Skeletal muscle tissue (tissue), 4 donors: ENCODE results near the gene OPTC. TPM values are rescaled to one million over a fixed set of nuclear protein-coding genes. Genes with fewer than 3 reads are reported as not detected.

Source experiments
- H3K27ac ChIP-seq: one replicate; pipeline ENCODE4 v1.7.0; 2013; ENCODE audit warnings: mild to moderate bottlenecking, low read depth, low read length, inconsistent platforms
- H3K27me3 ChIP-seq, 3 donors: one replicate each; pipeline ENCODE4 v1.7.0; 2013; ENCODE audit warnings: low read length in 3 of 3; ENCODE audit not compliant: control insufficient read depth in 3 of 3, insufficient read depth in 3 of 3
- H3K36me3 ChIP-seq, 3 donors: one replicate each; pipeline ENCODE4 v1.7.0; 2013; ENCODE audit warnings: low read length in 3 of 3; ENCODE audit not compliant: control insufficient read depth in 3 of 3, insufficient read depth in 3 of 3
- H3K4me1 ChIP-seq, 3 donors: one replicate each; pipeline ENCODE4 v1.7.0; 2013; ENCODE audit warnings: low read length in 3 of 3, mild to moderate bottlenecking in 3 of 3; ENCODE audit not compliant: control insufficient read depth in 3 of 3, insufficient read depth in 3 of 3
- H3K4me3 ChIP-seq, 3 donors: one replicate each; pipeline ENCODE4 v1.7.0; 2013; ENCODE audit warnings: low read length in 3 of 3
- H3K9ac ChIP-seq, 3 donors: one replicate each; pipeline ENCODE4 v1.7.0; 2013; ENCODE audit warnings: low read length in 3 of 3, mild to moderate bottlenecking in 3 of 3, moderate library complexity in 2 of 3, low read depth in 1 of 3
- H3K9me3 ChIP-seq, 3 donors: one replicate each; pipeline ENCODE4 v1.7.0; 2013; ENCODE audit warnings: low read length in 3 of 3; ENCODE audit not compliant: control insufficient read depth in 3 of 3
- total RNA-seq: library from RNA; depleted of rRNA; stranded (reverse); fragments of >200 nt; gene quantifications from one replicate; pipeline ENCODE4 v1.2.3, GENCODE V29; 2014
- donor health status: Osteomylitis.

Gene OPTC
- total RNA-seq, 1 donor from 2014 or later: not detected

- Histone ChIP-seq H3K27ac (no peak overlapping the region), H3K9me3 (no peaks in the 10 kb centered on the region), H3K27me3 (peaks cover 0 to 6% (median 3%) of the 10 kb centered on the region in 3 donors), H3K4me3 (no peak overlapping the region), H3K4me1 (peaks cover 13 to 21% (median 15%) of the 10 kb centered on the region in 3 donors), H3K9ac (peak overlapping the region in 1 of 3 donors; percentile 11), H3K36me3 (peaks cover 0 to 5% (median 2%) of the 10 kb centered on the region in 3 donors)
Measured at GRCh38 chr1:203481196-203481595, 12.8 kb upstream of the OPTC start.

GRCh38 chr1:203486618-203487370 lies 7.2 kb upstream of the OPTC start:
- Histone ChIP-seq H3K27ac (peak overlapping the region; percentile 72), H3K27me3 (no peaks in the 10 kb centered on the region), H3K4me1 (peaks cover 11 to 16% (median 15%) of the 10 kb centered on the region in 3 donors), H3K9ac (peak overlapping the region; percentile 32 to 69 (median 65)), H3K4me3 (peak overlapping the region in 2 of 3 donors; percentile 60 to 70), H3K36me3 (peaks cover 0 to 5% (median 3%) of the 10 kb centered on the region in 3 donors), H3K9me3 (no peaks in the 10 kb centered on the region)

- H3K27ac ChIP-seq: no peak overlapping the region
- no peaks in the 10 kb centered on the region for H3K9me3 ChIP-seq
- H3K9ac ChIP-seq: no peak overlapping the region
- peaks cover 0 to 3% (median 3%) of the 10 kb centered on the region in 3 donors for H3K36me3 ChIP-seq
- H3K4me1 ChIP-seq: peaks cover 11 to 16% (median 15%) of the 10 kb centered on the region in 3 donors
- no peak overlapping the region for H3K4me3 ChIP-seq
- no peaks in the 10 kb centered on the region for H3K27me3 ChIP-seq
Measured at GRCh38 chr1:203488539-203488938, 5.4 kb upstream of the OPTC start.

DNA sequence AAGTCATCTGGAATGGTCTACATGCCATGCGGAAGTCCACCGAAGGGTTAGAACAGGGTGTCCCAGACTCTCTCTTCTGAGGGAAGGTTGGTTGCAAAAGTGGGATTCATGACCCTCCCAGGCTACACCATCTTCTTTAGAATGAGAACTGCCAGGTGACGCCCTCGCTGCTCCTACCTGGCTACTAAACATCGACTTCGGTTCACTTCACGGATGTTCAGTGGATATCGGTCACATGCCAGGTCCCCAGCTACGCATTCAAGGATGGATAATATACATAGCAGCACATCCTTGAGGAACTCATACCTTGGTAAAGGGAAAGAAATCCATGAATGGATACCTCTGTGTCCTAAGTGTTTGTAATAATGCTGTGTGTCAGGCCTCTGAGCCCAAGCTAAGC lies 3.3 kb upstream of the OPTC start:
- Histone ChIP-seq H3K36me3 (peaks cover 0 to 2% (median 0%) of the 10 kb centered on the region in 3 donors), H3K27me3 (no peaks in the 10 kb centered on the region), H3K9ac (no peak overlapping the region), H3K4me1 (peaks cover 11 to 16% (median 15%) of the 10 kb centered on the region in 3 donors), H3K27ac (no peak overlapping the region), H3K4me3 (no peak overlapping the region), H3K9me3 (no peaks in the 10 kb centered on the region)

- Histone ChIP-seq H3K4me3 (no peak overlapping the region), H3K27me3 (no peaks in the 10 kb centered on the region), H3K4me1 (peaks cover 11 to 14% (median 14%) of the 10 kb centered on the region in 3 donors), H3K9me3 (no peaks in the 10 kb centered on the region), H3K27ac (no peak overlapping the region), H3K9ac (peak overlapping the region in 1 of 3 donors; percentile 1), H3K36me3 (peaks cover 0 to 2% (median 0%) of the 10 kb centered on the region in 3 donors)
Measured at GRCh38 chr1:203491664-203492063, 2.3 kb upstream of the OPTC start.

DNA sequence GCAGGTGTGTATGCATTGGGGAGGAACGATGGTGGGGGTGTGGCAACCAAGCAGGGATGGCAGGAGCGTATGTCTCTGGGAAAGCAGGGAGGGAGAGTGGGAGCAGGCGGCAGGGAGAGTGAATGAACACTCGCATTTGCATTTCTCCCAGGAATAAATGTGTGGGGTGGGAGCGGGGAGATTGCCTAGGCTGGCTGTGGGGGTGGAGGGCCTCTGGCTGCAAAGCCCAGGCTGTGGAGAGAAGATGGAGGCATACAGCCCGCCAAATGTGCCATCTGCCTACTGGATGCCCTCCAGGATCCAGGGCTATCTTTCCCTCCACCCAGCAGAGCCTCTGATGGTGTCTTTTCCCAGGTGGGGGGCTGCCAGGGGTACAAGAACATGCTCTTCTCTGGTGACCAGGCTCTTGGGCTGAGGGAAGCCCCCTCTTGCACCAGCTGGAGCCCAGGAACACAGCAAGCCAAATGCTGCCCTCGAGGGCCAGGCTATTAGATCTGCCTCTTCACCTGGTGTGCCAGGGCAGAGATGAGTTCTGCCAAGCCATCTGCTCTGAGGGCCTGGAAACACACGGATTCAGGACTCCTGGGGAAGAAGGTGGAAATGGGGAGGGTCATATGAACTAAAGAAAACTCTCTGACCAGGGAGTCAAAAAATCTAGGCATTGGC lies 1.7 kb upstream of the OPTC start:
- H3K27ac ChIP-seq: no peak overlapping the region
- no peak overlapping the region for H3K4me3 ChIP-seq
- peaks cover 7 to 9% (median 8%) of the 10 kb centered on the region in 3 donors for H3K4me1 ChIP-seq
- H3K27me3 ChIP-seq: no peaks in the 10 kb centered on the region
- no peaks in the 10 kb centered on the region for H3K9me3 ChIP-seq
- H3K9ac ChIP-seq: no peak overlapping the region
- no peaks in the 10 kb centered on the region for H3K36me3 ChIP-seq

DNA sequence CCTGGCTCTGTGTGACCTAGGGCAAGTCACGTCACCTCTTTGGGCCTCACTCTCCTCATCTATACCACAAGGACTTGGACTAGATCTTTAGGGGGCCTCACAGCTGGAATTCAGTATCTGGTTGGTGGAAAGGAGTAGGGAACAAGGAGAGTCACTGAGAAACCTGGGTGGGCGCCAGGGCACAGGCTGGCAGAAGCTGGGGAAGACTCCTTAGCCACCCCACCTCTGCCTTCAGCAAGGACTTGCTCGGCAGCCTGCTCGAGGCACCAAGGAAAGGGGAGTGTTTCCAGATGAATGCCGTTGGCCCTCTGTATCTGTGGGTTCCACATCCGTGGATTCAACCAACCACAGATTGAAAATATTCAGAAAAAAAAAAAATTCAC lies 1.2 kb upstream of the OPTC start:
- Histone ChIP-seq H3K9me3 (no peaks in the 10 kb centered on the region), H3K36me3 (no peaks in the 10 kb centered on the region), H3K27me3 (peaks cover 0 to 2% (median 0%) of the 10 kb centered on the region in 3 donors), H3K27ac (no peak overlapping the region), H3K9ac (no peak overlapping the region), H3K4me1 (peaks cover 3 to 4% (median 3%) of the 10 kb centered on the region in 3 donors), H3K4me3 (no peak overlapping the region)

DNA sequence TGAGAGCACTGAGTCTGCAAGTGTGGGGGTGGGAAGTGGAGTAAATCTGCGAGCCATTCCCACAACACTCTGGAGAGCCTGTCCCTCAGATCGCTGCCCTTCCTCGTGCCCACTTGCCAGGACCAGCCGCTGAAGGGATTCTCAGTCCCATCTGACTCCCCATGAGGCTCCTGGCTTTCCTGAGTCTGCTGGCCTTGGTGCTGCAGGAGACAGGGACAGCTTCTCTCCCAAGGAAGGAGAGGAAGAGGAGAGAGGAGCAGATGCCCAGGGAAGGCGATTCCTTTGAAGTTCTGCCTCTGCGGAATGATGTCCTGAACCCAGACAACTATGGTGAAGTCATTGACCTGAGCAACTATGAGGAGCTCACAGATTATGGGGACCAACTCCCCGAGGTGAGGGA lies 1.9 kb downstream of the OPTC start:
- Histone ChIP-seq H3K27me3 (peaks cover 0 to 3% (median 0%) of the 10 kb centered on the region in 3 donors), H3K9me3 (no peaks in the 10 kb centered on the region), H3K4me3 (no peak overlapping the region), H3K27ac (no peak overlapping the region), H3K36me3 (no peaks in the 10 kb centered on the region), H3K9ac (no peak overlapping the region), H3K4me1 (no peaks in the 10 kb centered on the region)

- H3K27ac ChIP-seq: no peak overlapping the region
- H3K36me3 ChIP-seq: no peaks in the 10 kb centered on the region
- no peaks in the 10 kb centered on the region for H3K9me3 ChIP-seq
- peaks cover 0 to 3% (median 0%) of the 10 kb centered on the region in 3 donors for H3K27me3 ChIP-seq
- H3K9ac ChIP-seq: no peak overlapping the region
- H3K4me1 ChIP-seq: no peaks in the 10 kb centered on the region
- no peak overlapping the region for H3K4me3 ChIP-seq
Measured at GRCh38 chr1:203497269-203497777, 3.4 kb downstream of the OPTC start.
